ENCODE results near the gene DUSP16.
"Not testable (repeated sequence)": the region's sequence is repeated elsewhere in the genome, so short reads cannot be mapped to it uniquely, and the experiment has no call there.

DNA sequence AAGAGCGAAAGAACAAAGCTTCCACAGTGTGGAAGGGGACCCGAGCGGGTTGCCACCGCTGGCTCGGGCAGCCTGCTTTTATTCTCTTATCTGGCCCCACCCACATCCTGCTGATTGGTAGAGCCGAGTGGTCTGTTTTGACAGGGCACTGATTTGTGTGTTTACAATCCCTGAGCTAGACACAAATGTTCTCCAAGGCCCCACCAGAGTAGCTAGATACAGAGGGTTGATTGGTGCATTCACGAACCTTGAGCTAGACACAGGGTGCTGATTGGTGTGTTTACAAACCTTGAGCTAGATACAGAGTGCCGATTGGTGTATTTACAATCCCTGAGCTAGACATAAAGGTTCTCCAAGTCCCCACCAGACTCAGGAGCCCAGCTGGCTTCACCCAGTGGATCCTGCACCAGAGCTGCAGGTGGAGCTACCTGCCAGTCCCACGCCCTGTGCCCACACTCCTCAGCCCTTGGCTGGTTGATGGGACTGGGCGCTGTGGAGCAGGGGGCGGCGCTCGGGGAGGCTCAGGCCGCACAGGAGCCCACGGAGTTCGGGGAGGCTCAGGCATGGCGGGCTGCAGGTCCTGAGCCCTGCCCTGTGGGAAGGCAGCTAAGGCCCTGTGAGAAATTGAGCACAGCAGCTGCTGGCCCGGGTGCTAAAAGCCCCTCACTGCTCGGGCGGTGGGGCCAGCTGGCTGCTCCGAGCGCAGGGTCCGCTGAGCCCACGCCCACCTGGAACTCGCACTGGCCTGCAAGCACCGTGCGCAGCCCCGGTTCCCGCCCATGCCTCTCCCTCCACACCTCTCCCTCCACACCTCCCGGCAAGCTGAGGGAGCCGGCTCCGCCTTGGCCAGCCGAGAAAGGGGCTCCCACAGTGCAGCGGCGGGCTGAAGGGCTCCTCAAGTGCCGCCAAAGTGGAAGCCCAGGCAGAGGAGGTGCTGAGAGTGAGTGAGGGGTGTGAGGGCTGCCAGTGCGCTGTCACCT is 90.4 kb downstream of the DUSP16 start:
- not testable (repeated sequence) for TF ChIP-seq POLR2A (IDR thresholded peaks at IDR 0.05; ENCODE audit: low read length); CEBPB (IDR thresholded peaks at IDR 0.05); ESRRA (IDR thresholded peaks at IDR 0.05; ENCODE audit: borderline replicate concordance, low read length)

Measured in A549 (cell line).